CD14-positive monocyte (primary cell): ENCODE data around the gene JAK1. TPM values are rescaled to one million over a fixed set of nuclear protein-coding genes. Genes with fewer than 3 reads are reported as not detected.

ENCODE experiments used
- DNase-seq, 3 donors: peaks; one replicate each; pipeline ENCODE4 v3.0.0-alpha.2; 2011 to 2022
- H2AFZ ChIP-seq: 2 replicates; pipeline ENCODE4 v1.6.0; 2012; ENCODE audit warnings: mild to moderate bottlenecking, low read depth, low read length, inconsistent platforms; ENCODE audit not compliant: insufficient read depth, poor library complexity, severe bottlenecking
- H3K27ac ChIP-seq, 2 donors: 1 replicate in 1 of 2; 2 replicates in 1 of 2; pipeline ENCODE4 v1.5.1; 2012 to 2013; ENCODE audit warnings: low read length in 2 of 2, control low read depth in 1 of 2, inconsistent platforms in 1 of 2, low read depth in 1 of 2, mild to moderate bottlenecking in 1 of 2
- H3K27me3 ChIP-seq, 2 donors: one replicate each; pipeline versions ENCODE4 v1.6.0 to v1.6.1; 2011 to 2013; ENCODE audit warnings: low read length in 2 of 2; ENCODE audit not compliant: control insufficient read depth in 2 of 2, insufficient read depth in 2 of 2
- H3K36me3 ChIP-seq, 2 donors: replicated peaks in 1 of 2; 1 replicate in 1 of 2; 2 replicates in 1 of 2; pipeline versions ENCODE4 v1.5.1 to v1.6.1; 2012 to 2013; ENCODE audit warnings: low read length in 2 of 2, control low read depth in 1 of 2, inconsistent platforms in 1 of 2, mild to moderate bottlenecking in 1 of 2; ENCODE audit not compliant: insufficient read depth in 2 of 2, control insufficient read depth in 1 of 2
- H3K4me1 ChIP-seq, 2 donors: 1 replicate in 1 of 2; 2 replicates in 1 of 2; pipeline versions ENCODE4 v1.5.1 to v1.6.1; 2012 to 2013; ENCODE audit warnings: low read length in 2 of 2, control low read depth in 1 of 2, inconsistent platforms in 1 of 2, mild to moderate bottlenecking in 1 of 2, moderate library complexity in 1 of 2; ENCODE audit not compliant: insufficient read depth in 2 of 2, control insufficient read depth in 1 of 2
- H3K4me2 ChIP-seq: replicated peaks from 2 replicates; pipeline ENCODE3; 2012; ENCODE audit warnings: low read length, moderate library complexity, mild to moderate bottlenecking; ENCODE audit not compliant: poor library complexity, severe bottlenecking; ENCODE audit errors: extremely low read depth
- H3K4me3 ChIP-seq, 3 experiments: fragments of 200-600 bp in 1 of 3; sonication (generic) in 1 of 3; replicated peaks in 1 of 3; 1 replicate in 2 of 3; 2 replicates in 1 of 3; pipeline ENCODE4 v1.5.1; 2011 to 2013; ENCODE audit warnings: low read length in 3 of 3, mild to moderate bottlenecking in 3 of 3, control low read depth in 2 of 3, low read depth in 2 of 3, inconsistent platforms in 1 of 3, moderate library complexity in 1 of 3
- H3K79me2 ChIP-seq: 2 replicates; pipeline ENCODE4 v1.6.0; 2012; ENCODE audit warnings: mild to moderate bottlenecking, control low read depth, inconsistent platforms, low read length, moderate library complexity; ENCODE audit not compliant: insufficient read depth
- H3K9ac ChIP-seq: 2 replicates; pipeline ENCODE4 v1.6.0; 2017; ENCODE audit warnings: low read length, mild to moderate bottlenecking; ENCODE audit not compliant: insufficient read depth, poor library complexity, severe bottlenecking
- H3K9me3 ChIP-seq, 2 donors: replicated peaks in 1 of 2; 1 replicate in 1 of 2; 2 replicates in 1 of 2; pipeline versions ENCODE4 v1.5.1 to v1.6.1; 2012 to 2013; ENCODE audit warnings: low read length in 2 of 2, control low read depth in 1 of 2; ENCODE audit not compliant: control insufficient read depth in 1 of 2, insufficient read depth in 1 of 2
- H4K20me1 ChIP-seq: 2 replicates; pipeline ENCODE4 v1.6.0; 2012; ENCODE audit warnings: mild to moderate bottlenecking, low read length, control low read depth, moderate library complexity; ENCODE audit not compliant: insufficient read depth
- H3K27ac Mint-ChIP-seq, 7 donors: one replicate each; pipeline ENCODE4 v1.8.0; 2020; ENCODE audit warnings: mild to moderate bottlenecking in 7 of 7, mixed read lengths in 7 of 7, moderate library complexity in 6 of 7, inconsistent platforms in 2 of 7
- H3K27me3 Mint-ChIP-seq, 3 donors: one replicate each; pipeline ENCODE4 v1.8.0; 2021 to 2022; ENCODE audit warnings: low read depth in 3 of 3, mild to moderate bottlenecking in 3 of 3, mixed read lengths in 3 of 3, moderate library complexity in 3 of 3, inconsistent platforms in 1 of 3
- H3K36me3 Mint-ChIP-seq, 2 donors: one replicate each; pipeline ENCODE4 v1.8.0; 2020; ENCODE audit warnings: mixed read lengths in 2 of 2, inconsistent platforms in 1 of 2, mild to moderate bottlenecking in 1 of 2
- H3K4me1 Mint-ChIP-seq: one replicate; pipeline ENCODE4 v1.8.0; 2020; ENCODE audit warnings: mild to moderate bottlenecking, mixed read lengths
- H3K4me3 Mint-ChIP-seq, 2 donors: one replicate each; pipeline ENCODE4 v1.8.0; 2020; ENCODE audit warnings: mild to moderate bottlenecking in 2 of 2, mixed read lengths in 2 of 2, moderate library complexity in 1 of 2
- H3K9me3 Mint-ChIP-seq, 7 donors: one replicate each; pipeline ENCODE4 v1.8.0; 2020 to 2022; ENCODE audit warnings: mixed read lengths in 7 of 7, mild to moderate bottlenecking in 6 of 7, moderate library complexity in 6 of 7, inconsistent platforms in 2 of 7
- WGBS: methylation state at CpG from one replicate; pipeline ENCODE4 v1.1.5; 2013; ENCODE audit warnings: missing lambda C conversion rate; ENCODE audit not compliant: insufficient coverage; 5-methylcytosine and 5-hydroxymethylcytosine counted together
- intact Hi-C, 2 donors: fragments of 100-400 bp; cut with micrococcal nuclease; formaldehyde crosslinking; loops; one replicate each; pipeline versions ENCODE4 v1.15.0 to v1.15.1; 2023
- polyA plus RNA-seq, 3 donors: library from polyadenylated mRNA; depleted of rRNA in 1 of 3; unstranded in 2 of 3; stranded (reverse) in 1 of 3; fragments of 300-500 nt in 2 of 3; fragments of >200 nt in 1 of 3; fragmentation: Illumina TruSeq in 2 of 3; gene quantifications; 1 replicate in 2 of 3; 2 replicates in 1 of 3; pipeline ENCODE4 v1.2.3, GENCODE V29; 2012 to 2021
- TF ChIP-seq, protein P1 (sequence below): fragments of 200-600 bp; IDR thresholded peaks from one replicate; pipeline ENCODE4 v1.8.0; 2022; ENCODE audit warnings: antibody characterized with exemption, mild to moderate bottlenecking

Gene JAK1
- polyA plus RNA-seq, 3 donors, result 43.1 to 76.2 (median 72.6) TPM

GRCh38 chr1:64887689-64888217 is 78.6 kb downstream of the JAK1 start:
- no peak overlapping the region for H3K4me3 Mint-ChIP-seq
- H3K9me3 Mint-ChIP-seq, result no peaks in the 10 kb centered on the region
- no peak overlapping the region for H3K4me3 ChIP-seq
- H4K20me1 ChIP-seq, result peaks cover 99% of the 10 kb centered on the region
- WGBS, result 100% methylated on average over 2 of the region's 4 CpGs
- DNase-seq, result no peak
- H3K79me2 ChIP-seq, result peaks cover 73% of the 10 kb centered on the region
- no peak overlapping the region for H3K9ac ChIP-seq
- no peaks in the 10 kb centered on the region for H3K27me3 ChIP-seq
- no peaks in the 10 kb centered on the region for H3K9me3 ChIP-seq
- H3K36me3 Mint-ChIP-seq, result peaks cover 25 to 28% of the 10 kb centered on the region in 2 donors
- TF ChIP-seq, protein P1, sequence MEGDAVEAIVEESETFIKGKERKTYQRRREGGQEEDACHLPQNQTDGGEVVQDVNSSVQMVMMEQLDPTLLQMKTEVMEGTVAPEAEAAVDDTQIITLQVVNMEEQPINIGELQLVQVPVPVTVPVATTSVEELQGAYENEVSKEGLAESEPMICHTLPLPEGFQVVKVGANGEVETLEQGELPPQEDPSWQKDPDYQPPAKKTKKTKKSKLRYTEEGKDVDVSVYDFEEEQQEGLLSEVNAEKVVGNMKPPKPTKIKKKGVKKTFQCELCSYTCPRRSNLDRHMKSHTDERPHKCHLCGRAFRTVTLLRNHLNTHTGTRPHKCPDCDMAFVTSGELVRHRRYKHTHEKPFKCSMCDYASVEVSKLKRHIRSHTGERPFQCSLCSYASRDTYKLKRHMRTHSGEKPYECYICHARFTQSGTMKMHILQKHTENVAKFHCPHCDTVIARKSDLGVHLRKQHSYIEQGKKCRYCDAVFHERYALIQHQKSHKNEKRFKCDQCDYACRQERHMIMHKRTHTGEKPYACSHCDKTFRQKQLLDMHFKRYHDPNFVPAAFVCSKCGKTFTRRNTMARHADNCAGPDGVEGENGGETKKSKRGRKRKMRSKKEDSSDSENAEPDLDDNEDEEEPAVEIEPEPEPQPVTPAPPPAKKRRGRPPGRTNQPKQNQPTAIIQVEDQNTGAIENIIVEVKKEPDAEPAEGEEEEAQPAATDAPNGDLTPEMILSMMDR, result no peak
- H3K4me1 Mint-ChIP-seq, result peaks cover 23% of the 10 kb centered on the region
- H3K27ac ChIP-seq, result no peak overlapping the region
- intact Hi-C loops, result no loop called here
- H3K27ac Mint-ChIP-seq, result peak overlapping the region in 1 of 7 donors; percentile 44
- no peak overlapping the region for H2AFZ ChIP-seq
- H3K27me3 Mint-ChIP-seq, result no peaks in the 10 kb centered on the region
- no peaks in the 10 kb centered on the region for H3K4me1 ChIP-seq
- H3K36me3 ChIP-seq, result peaks cover 14 to 36% of the 10 kb centered on the region in 2 donors
- no peak overlapping the region for H3K4me2 ChIP-seq

- Histone ChIP-seq H3K9me3 (no peaks in the 10 kb centered on the region), H3K27ac (no peak overlapping the region), H3K79me2 (peaks cover 64% of the 10 kb centered on the region), H3K9ac (no peak overlapping the region), H3K4me3 (no peak overlapping the region), H4K20me1 (peaks cover 94% of the 10 kb centered on the region), H3K4me2 (no peak overlapping the region), H3K27me3 (no peaks in the 10 kb centered on the region), H3K36me3 (peaks cover 22 to 45% of the 10 kb centered on the region in 2 donors), H3K4me1 (no peaks in the 10 kb centered on the region), H2AFZ (no peak overlapping the region)
- intact Hi-C loops, result no loop called here
- Mint-ChIP-seq H3K27ac (peak overlapping the region in 2 of 7 donors; percentile 6 to 7), H3K9me3 (no peaks in the 10 kb centered on the region), H3K27me3 (no peaks in the 10 kb centered on the region), H3K4me1 (peaks cover 21% of the 10 kb centered on the region), H3K4me3 (no peak overlapping the region), H3K36me3 (peaks cover 32 to 34% of the 10 kb centered on the region in 2 donors)
- DNase-seq, result no peak
- TF ChIP-seq, protein P1, result no peak
- WGBS, result no CpG with 5 or more reads among the region's 4 CpGs
These were observed 79.5 kb downstream of the JAK1 start for GRCh38 chr1:64886877-64887276.
